Lower leg skin (tissue), 4 donors: ENCODE measurements around the gene ZNF569. TPM values are rescaled to one million over a fixed set of nuclear protein-coding genes. Genes with fewer than 3 reads are reported as not detected.
"Not testable (repeated sequence)": the region's sequence is repeated elsewhere in the genome, so short reads cannot be mapped to it uniquely, and the experiment has no call there.

Experiments used
- DNase-seq, 2 donors: peaks; one replicate each; pipeline ENCODE4 v3.0.0-alpha.2; 2019; ENCODE audit warnings: low spot score in 2 of 2
- H3K4me3 ChIP-seq: fragments of 200-600 bp; sonication (generic); 2 replicates; pipeline ENCODE4 v1.5.1; 2017; ENCODE audit warnings: mild to moderate bottlenecking, low read depth; ENCODE audit not compliant: poor library complexity, severe bottlenecking
- POLR2A ChIP-seq, 2 donors: fragments of 450-650 bp; IDR thresholded peaks; one replicate each; pipeline ENCODE4 v1.6.1; 2016 to 2017; ENCODE audit warnings: antibody characterized with exemption in 2 of 2, mild to moderate bottlenecking in 1 of 2, moderate library complexity in 1 of 2
- WGBS, 2 donors: methylation state at CpG; one replicate each; pipeline ENCODE4 v1.1.5; 2018; 5-methylcytosine and 5-hydroxymethylcytosine counted together
- intact Hi-C: fragments of 100-400 bp; cut with DNase I; formaldehyde crosslinking; loops from one replicate; pipeline ENCODE4 v1.15.0; 2023; ENCODE audit warnings: low total_unique reads
- total RNA-seq, 4 donors: library from RNA; depleted of rRNA; stranded (reverse); fragments of >200 nt; gene quantifications; one replicate each; pipeline ENCODE4 v1.1.0, GENCODE V29; 2016
- TF ChIP-seq, protein P1 (sequence below), 3 donors: fragments of 450-650 bp; IDR thresholded peaks; one replicate each; pipeline ENCODE4 v1.5.1; 2016; ENCODE audit warnings: antibody characterized with exemption in 3 of 3, mild to moderate bottlenecking in 3 of 3, moderate library complexity in 2 of 3

Gene ZNF569
- total RNA-seq, 4 donors from 2014 or later: 1.5 to 5.3 (median 4.3) TPM

DNA sequence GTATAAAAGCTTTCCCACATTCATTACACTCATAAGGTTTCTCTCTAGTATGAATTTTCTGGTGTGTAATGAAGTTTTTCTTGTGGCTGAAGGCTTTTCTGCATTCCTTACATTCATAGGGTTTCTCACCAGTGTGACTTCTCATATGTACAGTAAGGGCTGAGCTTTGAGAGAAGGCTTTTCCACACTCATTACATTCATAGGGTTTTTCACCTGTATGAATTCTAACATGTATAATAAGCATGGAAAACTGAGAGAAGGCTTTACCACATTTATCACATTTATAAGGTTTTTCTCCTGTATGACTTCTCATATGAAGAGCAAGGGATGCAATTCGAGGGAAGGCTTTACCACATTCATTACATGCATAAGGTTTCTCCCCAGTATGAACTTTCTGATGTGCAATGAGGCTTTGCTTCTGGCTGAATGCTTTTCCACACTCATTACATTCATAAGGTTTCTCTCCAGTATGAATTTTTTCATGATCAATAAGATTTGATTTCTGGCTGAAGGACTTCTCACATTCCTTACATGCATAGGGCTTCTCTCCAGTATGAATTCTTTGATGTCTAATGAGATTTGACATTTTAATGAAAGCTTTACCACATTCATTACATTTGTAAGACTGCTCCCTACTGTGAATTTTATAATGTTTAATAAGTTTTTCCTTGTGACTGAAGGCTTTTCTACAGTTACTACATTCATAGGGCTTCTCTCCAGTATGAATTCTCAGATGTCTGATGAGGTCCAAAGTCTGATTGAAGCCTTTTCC, 53.7 kb downstream of the ZNF569 start:
- TF ChIP-seq POLR2A (IDR thresholded peaks at IDR 0.05): no peak
- TF ChIP-seq, protein P1, sequence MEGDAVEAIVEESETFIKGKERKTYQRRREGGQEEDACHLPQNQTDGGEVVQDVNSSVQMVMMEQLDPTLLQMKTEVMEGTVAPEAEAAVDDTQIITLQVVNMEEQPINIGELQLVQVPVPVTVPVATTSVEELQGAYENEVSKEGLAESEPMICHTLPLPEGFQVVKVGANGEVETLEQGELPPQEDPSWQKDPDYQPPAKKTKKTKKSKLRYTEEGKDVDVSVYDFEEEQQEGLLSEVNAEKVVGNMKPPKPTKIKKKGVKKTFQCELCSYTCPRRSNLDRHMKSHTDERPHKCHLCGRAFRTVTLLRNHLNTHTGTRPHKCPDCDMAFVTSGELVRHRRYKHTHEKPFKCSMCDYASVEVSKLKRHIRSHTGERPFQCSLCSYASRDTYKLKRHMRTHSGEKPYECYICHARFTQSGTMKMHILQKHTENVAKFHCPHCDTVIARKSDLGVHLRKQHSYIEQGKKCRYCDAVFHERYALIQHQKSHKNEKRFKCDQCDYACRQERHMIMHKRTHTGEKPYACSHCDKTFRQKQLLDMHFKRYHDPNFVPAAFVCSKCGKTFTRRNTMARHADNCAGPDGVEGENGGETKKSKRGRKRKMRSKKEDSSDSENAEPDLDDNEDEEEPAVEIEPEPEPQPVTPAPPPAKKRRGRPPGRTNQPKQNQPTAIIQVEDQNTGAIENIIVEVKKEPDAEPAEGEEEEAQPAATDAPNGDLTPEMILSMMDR (IDR thresholded peaks at IDR 0.05): no peak
- WGBS, 2 donors: 89 to 94% methylated on average over 1 of the region's 1 CpG
- intact Hi-C loops: no loop called here
- no peak overlapping the region for H3K4me3 ChIP-seq
- DNase-seq: no peak

DNA sequence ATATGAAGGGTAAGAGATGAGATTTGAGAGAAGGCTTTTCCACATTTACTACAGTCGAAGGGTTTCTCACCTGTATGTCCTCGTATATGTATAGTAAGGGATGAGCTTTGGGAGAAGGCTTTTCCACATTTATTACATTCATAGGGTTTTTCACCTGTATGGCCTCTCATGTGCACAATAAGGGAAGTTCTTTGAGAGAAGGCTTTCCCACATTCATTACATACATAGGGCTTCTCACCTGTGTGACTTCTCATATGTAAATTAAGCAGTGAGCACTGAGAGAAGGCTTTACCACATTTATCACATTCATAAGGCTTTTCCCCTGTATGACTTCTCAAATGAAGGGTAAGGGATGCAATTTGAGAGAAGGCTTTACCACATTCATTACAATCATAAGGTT, 54.5 kb downstream of the ZNF569 start:
- H3K4me3 ChIP-seq: no peak overlapping the region
- WGBS, 2 donors: 95 to 98% methylated on average over 2 of the region's 2 CpGs
- intact Hi-C loops: no loop called here
- DNase-seq: no peak
- TF ChIP-seq POLR2A (IDR thresholded peaks at IDR 0.05): no peak
- TF ChIP-seq, protein P1 (IDR thresholded peaks at IDR 0.05): no peak

DNA sequence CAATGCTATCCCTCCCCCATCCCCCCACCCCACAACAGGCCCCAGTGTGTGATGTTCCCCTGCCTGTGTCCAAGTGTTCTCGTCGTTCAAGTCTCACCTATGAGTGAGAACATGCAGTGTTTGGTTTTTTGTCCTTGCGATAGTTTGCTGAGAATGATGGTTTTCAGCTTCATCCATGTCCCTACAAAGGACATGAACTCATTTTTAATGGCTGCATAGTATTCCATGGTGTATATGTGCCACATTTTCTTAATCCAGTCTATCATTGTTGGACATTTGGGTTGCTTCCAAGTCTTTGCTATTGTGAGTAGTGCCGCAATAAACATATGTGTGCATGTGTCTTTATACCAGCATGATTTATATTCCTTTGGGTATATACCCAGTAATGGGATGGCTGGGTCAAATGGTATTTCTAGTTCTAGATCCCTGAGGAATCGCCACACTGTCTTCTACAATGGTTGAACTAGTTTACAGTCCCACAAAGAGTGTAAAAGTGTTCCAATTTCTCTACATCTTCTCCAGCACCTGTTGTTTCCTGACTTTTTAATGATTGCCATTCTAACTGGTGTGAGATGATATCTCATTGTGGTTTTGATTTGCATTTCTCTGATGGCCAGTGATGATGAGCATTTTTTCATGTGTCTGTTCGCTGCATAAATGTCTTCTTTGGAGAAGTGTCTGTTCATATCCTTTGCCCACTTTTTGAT, 61.0 kb downstream of the ZNF569 start:
- DNase-seq, H3K4me3 ChIP-seq, intact Hi-C loops: not testable (repeated sequence)
- 86 to 89% methylated on average over 6 of the region's 6 CpGs for WGBS, 2 donors

DNA sequence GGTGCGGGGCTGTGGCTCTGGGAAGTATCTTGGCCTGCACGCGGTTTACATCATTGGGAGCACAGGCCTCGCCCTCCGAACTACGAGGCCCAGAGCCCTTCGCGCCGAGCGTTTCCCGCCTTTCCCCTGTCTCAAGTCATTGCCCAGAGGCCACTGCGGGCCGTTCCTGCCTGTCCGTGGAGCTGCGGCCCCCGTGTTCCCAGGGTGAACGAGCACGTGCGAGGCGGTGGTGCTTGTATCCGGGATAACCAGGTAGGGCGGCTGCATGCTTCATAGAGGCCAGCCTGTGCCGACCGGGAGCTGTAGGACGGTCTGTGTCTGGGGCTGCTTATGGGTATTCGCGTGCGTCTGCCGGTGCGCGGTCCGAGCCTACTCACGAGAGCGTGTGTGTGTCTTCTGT, 63.8 kb downstream of the ZNF569 start:
- no peak for TF ChIP-seq POLR2A (IDR thresholded peaks at IDR 0.05)
- TF ChIP-seq, protein P1 (IDR thresholded peaks at IDR 0.05): no peak
- H3K4me3 ChIP-seq: no peak overlapping the region
- no peak for DNase-seq
- 56 to 61% methylated on average over 33 to 34 of the region's 34 CpGs for WGBS, 2 donors
- intact Hi-C loops: no loop called here

DNA sequence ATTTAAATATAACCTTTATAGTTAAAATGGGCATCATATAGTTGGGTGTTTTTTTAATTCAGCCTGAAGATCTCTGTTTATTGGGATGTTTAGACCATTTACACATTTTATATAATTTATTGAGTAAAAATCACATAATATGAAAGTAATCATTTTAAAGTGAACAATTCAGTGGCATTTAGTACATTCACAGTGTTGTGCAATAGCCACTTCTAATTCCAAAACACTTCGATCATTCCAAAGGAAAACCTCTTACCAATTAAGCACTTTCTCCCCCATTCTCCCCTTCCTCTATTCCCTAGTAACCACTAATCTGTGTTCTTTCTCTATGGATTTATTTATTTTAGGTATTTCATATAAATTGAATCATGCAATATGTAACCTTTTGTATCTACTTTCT, 66.2 kb downstream of the ZNF569 start:
- intact Hi-C loops: no loop called here
- TF ChIP-seq POLR2A (IDR thresholded peaks at IDR 0.05): no peak
- TF ChIP-seq, protein P1 (IDR thresholded peaks at IDR 0.05): no peak
- H3K4me3 ChIP-seq: no peak overlapping the region
- no peak for DNase-seq
- 94 to 98% methylated on average over 1 of the region's 1 CpG for WGBS, 2 donors

DNA sequence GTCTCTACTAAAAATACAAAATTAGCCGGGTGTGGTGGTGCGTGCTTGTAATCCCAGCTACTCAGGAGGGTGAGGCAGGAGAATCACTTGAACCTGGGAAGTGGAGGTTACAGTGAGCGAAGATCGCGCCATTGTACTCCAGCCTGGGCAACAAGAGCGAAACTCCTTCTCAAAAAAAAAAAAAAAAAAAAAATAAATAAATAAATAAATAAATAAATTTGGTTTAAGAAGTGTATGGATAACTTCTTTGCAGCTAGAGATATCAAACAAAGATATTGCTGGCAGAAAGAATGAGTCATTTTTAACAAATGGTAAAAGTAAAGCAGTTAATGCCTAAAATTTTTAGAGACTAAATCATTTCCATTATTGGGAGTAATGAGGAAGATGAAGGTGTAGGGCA, 75.8 kb downstream of the ZNF569 start:
- DNase-seq, H3K4me3 ChIP-seq, intact Hi-C loops: not testable (repeated sequence)
- WGBS, 2 donors: 98 to 99% methylated on average over 6 of the region's 6 CpGs
